Measurements from ENCODE around the gene C16orf90.

C16orf90 gene

DNA sequence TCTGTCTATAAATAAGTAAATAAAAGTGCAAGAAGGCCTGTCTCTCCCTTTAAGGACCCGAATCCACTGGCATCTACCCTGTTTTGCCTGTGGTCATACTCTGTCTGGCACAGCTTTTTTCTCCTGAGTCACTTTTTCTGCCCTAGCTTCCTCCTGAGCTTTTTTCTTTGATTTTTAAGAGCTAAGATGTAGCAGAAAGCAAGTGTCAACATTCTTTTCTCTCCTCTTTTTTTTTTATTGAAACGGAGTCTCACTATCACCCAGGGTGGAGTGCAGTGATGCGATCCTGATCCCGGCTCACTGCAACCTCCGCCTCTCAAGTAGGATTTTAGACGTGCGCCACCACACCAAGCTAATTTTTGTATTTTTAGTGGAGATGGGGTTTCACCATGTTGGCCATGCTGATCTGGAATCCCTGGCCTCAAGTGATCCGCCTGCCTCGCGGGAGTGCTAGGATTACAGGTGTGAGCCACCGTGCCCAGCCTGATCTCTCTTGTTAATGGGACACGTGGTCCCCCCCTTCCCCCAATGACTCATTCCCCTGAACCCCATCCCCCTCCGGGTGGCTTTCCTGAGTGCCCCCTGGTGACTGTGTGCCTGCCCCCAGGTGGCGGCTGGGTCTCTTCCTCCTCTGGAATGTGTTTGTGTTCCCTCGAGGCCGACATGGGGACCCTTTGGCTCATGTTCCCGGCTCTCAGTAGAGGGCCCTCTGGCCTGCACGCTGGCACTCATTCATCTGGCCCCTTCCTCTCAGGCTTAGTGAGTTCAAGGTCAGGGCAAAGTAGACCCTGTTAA, 14.2 kb downstream of the C16orf90 start:
- Histone ChIP-seq H2AFZ (ENCODE audit: low read depth, low read length) (no peak overlapping the region), H3K36me3 (ENCODE audit: insufficient read depth, low read length) (peaks cover 75% of the 10 kb centered on the region), H3K4me3 (ENCODE audit: low read depth in 1 of 2, low read length in 2 of 2) (no peak overlapping the region), H3K9ac (ENCODE audit: low read depth, low read length) (no peak overlapping the region), H3K79me2 (ENCODE audit: insufficient read depth, low read length) (peaks cover 39% of the 10 kb centered on the region), H3K9me3 (ENCODE audit: insufficient read depth, low read length, severe bottlenecking) (no peaks in the 10 kb centered on the region), H3K4me2 (ENCODE audit: insufficient read depth, low read length) (no peak overlapping the region), H3K27me3 (ENCODE audit: insufficient read depth, low read length, poor library complexity) (no peaks in the 10 kb centered on the region), H3K4me1 (ENCODE audit: insufficient read depth, low read length) (no peaks in the 10 kb centered on the region), H4K20me1 (ENCODE audit: insufficient read depth, low read length) (peaks cover 51% of the 10 kb centered on the region), H3K27ac (ENCODE audit: low read length) (no peak overlapping the region)
- TF ChIP-seq EZH2 (IDR thresholded peaks at IDR 0.05; ENCODE audit: borderline replicate concordance, low read depth, low read length, severe bottlenecking), result no peak
- TF ChIP-seq, protein P1, sequence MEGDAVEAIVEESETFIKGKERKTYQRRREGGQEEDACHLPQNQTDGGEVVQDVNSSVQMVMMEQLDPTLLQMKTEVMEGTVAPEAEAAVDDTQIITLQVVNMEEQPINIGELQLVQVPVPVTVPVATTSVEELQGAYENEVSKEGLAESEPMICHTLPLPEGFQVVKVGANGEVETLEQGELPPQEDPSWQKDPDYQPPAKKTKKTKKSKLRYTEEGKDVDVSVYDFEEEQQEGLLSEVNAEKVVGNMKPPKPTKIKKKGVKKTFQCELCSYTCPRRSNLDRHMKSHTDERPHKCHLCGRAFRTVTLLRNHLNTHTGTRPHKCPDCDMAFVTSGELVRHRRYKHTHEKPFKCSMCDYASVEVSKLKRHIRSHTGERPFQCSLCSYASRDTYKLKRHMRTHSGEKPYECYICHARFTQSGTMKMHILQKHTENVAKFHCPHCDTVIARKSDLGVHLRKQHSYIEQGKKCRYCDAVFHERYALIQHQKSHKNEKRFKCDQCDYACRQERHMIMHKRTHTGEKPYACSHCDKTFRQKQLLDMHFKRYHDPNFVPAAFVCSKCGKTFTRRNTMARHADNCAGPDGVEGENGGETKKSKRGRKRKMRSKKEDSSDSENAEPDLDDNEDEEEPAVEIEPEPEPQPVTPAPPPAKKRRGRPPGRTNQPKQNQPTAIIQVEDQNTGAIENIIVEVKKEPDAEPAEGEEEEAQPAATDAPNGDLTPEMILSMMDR (IDR thresholded peaks at IDR 0.05; ENCODE audit: borderline replicate concordance, extremely low read depth, low read length, poor library complexity, severe bottlenecking), result no peak
- no peak for ATAC-seq (ENCODE audit: insufficient read depth, low read depth)
- no peak for DNase-seq

DNA sequence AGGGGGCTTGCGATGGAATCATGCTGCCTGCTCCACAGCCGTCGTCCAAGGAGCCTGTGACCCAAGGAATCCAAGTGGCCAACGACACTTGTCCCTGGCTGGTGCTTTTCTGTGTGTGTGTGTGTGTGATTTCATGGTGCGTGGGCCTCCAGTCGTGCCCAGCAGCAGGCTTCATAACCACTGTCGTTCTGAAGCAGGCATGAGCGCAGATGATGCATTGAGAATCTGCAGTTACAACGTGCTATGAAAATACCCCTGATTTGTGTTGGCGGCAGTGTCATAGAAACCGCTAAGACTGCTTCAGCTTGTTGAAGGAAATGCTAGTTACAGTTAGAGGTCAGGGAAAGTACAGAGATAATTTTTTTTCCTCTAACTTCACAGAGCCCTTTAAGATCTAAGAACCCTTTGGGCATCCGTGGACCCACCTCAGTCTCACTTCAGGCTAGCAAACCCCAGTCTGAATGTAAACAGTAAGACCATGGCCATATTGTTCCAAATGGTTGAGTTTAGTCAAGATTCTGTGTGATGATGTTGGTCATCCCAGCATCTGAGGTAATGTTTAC, 15.6 kb downstream of the C16orf90 start:
- H3K36me3 ChIP-seq (ENCODE audit: insufficient read depth, low read length), result peaks cover 64% of the 10 kb centered on the region
- no peaks in the 10 kb centered on the region for H3K9me3 ChIP-seq (ENCODE audit: insufficient read depth, low read length, severe bottlenecking)
- ATAC-seq (ENCODE audit: insufficient read depth, low read depth) (no peak), DNase-seq (no peak)
- TF ChIP-seq, protein P1 (IDR thresholded peaks at IDR 0.05; ENCODE audit: borderline replicate concordance, extremely low read depth, low read length, poor library complexity, severe bottlenecking), result no peak
- TF ChIP-seq EZH2 (IDR thresholded peaks at IDR 0.05; ENCODE audit: borderline replicate concordance, low read depth, low read length, severe bottlenecking), result no peak
- no peak overlapping the region for H3K27ac ChIP-seq (ENCODE audit: low read length)
- H3K4me3 ChIP-seq (ENCODE audit: low read depth in 1 of 2, low read length in 2 of 2), result no peak overlapping the region
- no peaks in the 10 kb centered on the region for H3K4me1 ChIP-seq (ENCODE audit: insufficient read depth, low read length)
- no peak overlapping the region for H3K9ac ChIP-seq (ENCODE audit: low read depth, low read length)
- H4K20me1 ChIP-seq (ENCODE audit: insufficient read depth, low read length), result peaks cover 51% of the 10 kb centered on the region
- H2AFZ ChIP-seq (ENCODE audit: low read depth, low read length), result no peak overlapping the region
- peaks cover 53% of the 10 kb centered on the region for H3K79me2 ChIP-seq (ENCODE audit: insufficient read depth, low read length)
- H3K4me2 ChIP-seq (ENCODE audit: insufficient read depth, low read length), result no peak overlapping the region
- no peaks in the 10 kb centered on the region for H3K27me3 ChIP-seq (ENCODE audit: insufficient read depth, low read length, poor library complexity)

DNA sequence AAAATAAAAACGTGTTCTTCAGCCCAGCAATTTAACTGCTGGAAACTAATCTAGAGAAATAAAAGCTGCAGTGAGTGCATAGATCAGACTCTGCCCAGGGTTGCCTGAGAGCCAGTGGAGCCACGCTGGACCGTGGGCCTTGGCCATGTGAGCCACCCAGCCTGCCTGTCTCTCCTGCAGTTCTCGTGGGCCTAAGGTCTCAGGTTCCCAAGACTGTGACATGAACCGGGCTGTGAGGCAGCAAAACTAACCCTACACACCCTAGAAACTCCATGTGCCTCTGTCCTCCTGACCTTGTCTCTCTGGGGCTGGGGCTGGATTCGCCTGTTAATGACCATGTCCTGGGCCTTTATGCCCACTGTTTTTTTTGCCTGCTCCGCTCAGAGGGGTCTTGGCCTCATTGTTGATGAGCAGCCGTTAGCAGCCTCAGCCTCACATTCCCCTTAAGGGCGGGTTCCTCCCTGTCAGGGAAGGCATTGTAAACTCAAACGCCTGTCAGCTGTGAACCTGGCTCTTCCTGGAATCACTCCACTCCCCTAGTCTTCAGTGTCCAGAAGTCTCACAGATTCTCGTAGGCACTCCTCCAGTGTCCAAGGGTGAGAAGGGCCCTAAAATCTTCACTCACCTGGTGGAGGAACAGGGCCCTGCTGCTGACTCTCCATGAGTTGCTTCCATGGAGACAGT, 16.9 kb downstream of the C16orf90 start:
- ATAC-seq (ENCODE audit: insufficient read depth, low read depth) (no peak), DNase-seq (no peak)
- Histone ChIP-seq H2AFZ (ENCODE audit: low read depth, low read length) (no peak overlapping the region), H3K9ac (ENCODE audit: low read depth, low read length) (no peak overlapping the region), H3K79me2 (ENCODE audit: insufficient read depth, low read length) (peaks cover 66% of the 10 kb centered on the region), H4K20me1 (ENCODE audit: insufficient read depth, low read length) (peaks cover 52% of the 10 kb centered on the region), H3K4me3 (ENCODE audit: low read depth in 1 of 2, low read length in 2 of 2) (no peak overlapping the region), H3K4me2 (ENCODE audit: insufficient read depth, low read length) (no peak overlapping the region), H3K36me3 (ENCODE audit: insufficient read depth, low read length) (peaks cover 56% of the 10 kb centered on the region), H3K27ac (ENCODE audit: low read length) (no peak overlapping the region), H3K27me3 (ENCODE audit: insufficient read depth, low read length, poor library complexity) (no peaks in the 10 kb centered on the region), H3K9me3 (ENCODE audit: insufficient read depth, low read length, severe bottlenecking) (no peaks in the 10 kb centered on the region), H3K4me1 (ENCODE audit: insufficient read depth, low read length) (no peaks in the 10 kb centered on the region)
- TF ChIP-seq, protein P1 (IDR thresholded peaks at IDR 0.05; ENCODE audit: borderline replicate concordance, extremely low read depth, low read length, poor library complexity, severe bottlenecking), result no peak
- no peak for TF ChIP-seq EZH2 (IDR thresholded peaks at IDR 0.05; ENCODE audit: borderline replicate concordance, low read depth, low read length, severe bottlenecking)
